ENCODE data around the gene TAF8. TPM values are rescaled to one million over a fixed set of nuclear protein-coding genes. Genes with fewer than 3 reads are reported as not detected.

The TAF8 gene
- total RNA-seq, 2 experiments from 2014 or later = 30.1 to 34.7 TPM

- H3K4me3 Mint-ChIP-seq = no peak overlapping the region
- CTCF ChIA-PET = no interaction called here
- Histone ChIP-seq H3K9me3 (ENCODE audit: control insufficient read depth in 1 of 2, insufficient read depth in 1 of 2, low read length in 2 of 2) (no peaks in the 10 kb centered on the region), H3K4me1 (ENCODE audit: insufficient read depth, low read length) (peaks cover 2% of the 10 kb centered on the region), H3K27ac (ENCODE audit: low read depth in 1 of 2, low read length in 2 of 2) (no peak overlapping the region), H3K27me3 (ENCODE audit: control insufficient read depth in 1 of 2, insufficient read depth in 2 of 2, low read length in 2 of 2) (no peaks in the 10 kb centered on the region), H3K4me3 (ENCODE audit: low read length) (no peak overlapping the region), H3K36me3 (ENCODE audit: insufficient read depth, low read length) (peaks cover 82% of the 10 kb centered on the region)
- ATAC-seq (ENCODE audit: poor library complexity) (no peak), DNase-seq (peak; percentile 21 to 69 (median 42))
- peaks cover 59% of the 10 kb centered on the region for H3K36me3 Mint-ChIP-seq (ENCODE audit: low read depth)
- intact Hi-C loops (cut with DNase I, micrococcal nuclease) = loop anchor here (1.0 to 5.0 kb wide), 3 partner anchors 91 to 472 kb away; no protein-coding TSS in a partner anchor
- POLR2A ChIA-PET = no interaction called here
- TF ChIP-seq CTCF (IDR thresholded peaks at IDR 0.05) = peak; percentile 69
- peaks cover 6% of the 10 kb centered on the region for H3K4me1 Mint-ChIP-seq (ENCODE audit: low read depth)
- no peaks in the 10 kb centered on the region for H3K27me3 Mint-ChIP-seq
- no peak overlapping the region for H3K27ac Mint-ChIP-seq
- no peaks in the 10 kb centered on the region for H3K9me3 Mint-ChIP-seq
Observed at GRCh38 chr6:42075159-42075838, 25.0 kb downstream of the TAF8 start.

- intact Hi-C loops (cut with DNase I, micrococcal nuclease) = loop anchor here (5.0 kb wide), 2 partner anchors 134 to 469 kb away; no protein-coding TSS in a partner anchor
- H3K4me1 ChIP-seq (ENCODE audit: insufficient read depth, low read length) = peaks cover 2% of the 10 kb centered on the region
- H3K36me3 Mint-ChIP-seq (ENCODE audit: low read depth) = peaks cover 76% of the 10 kb centered on the region
- H3K27ac Mint-ChIP-seq = no peak overlapping the region
- no peaks in the 10 kb centered on the region for H3K9me3 ChIP-seq (ENCODE audit: control insufficient read depth in 1 of 2, insufficient read depth in 1 of 2, low read length in 2 of 2)
- ATAC-seq (ENCODE audit: poor library complexity) (no peak), DNase-seq (no peak)
- no peak for TF ChIP-seq CTCF (IDR thresholded peaks at IDR 0.05)
- H3K4me3 ChIP-seq (ENCODE audit: low read length) = no peak overlapping the region
- H3K27me3 Mint-ChIP-seq = no peaks in the 10 kb centered on the region
- ChIA-PET POLR2A (interaction anchor here (1.1 kb wide), 1 partner anchor 33 kb away, joined by 3 read pairs; no protein-coding TSS in a partner anchor), CTCF (no interaction called here)
- peaks cover 6% of the 10 kb centered on the region for H3K4me1 Mint-ChIP-seq (ENCODE audit: low read depth)
- H3K4me3 Mint-ChIP-seq = no peak overlapping the region
- H3K9me3 Mint-ChIP-seq = no peaks in the 10 kb centered on the region
- peaks cover 55% of the 10 kb centered on the region for H3K36me3 ChIP-seq (ENCODE audit: insufficient read depth, low read length)
- no peak overlapping the region for H3K27ac ChIP-seq (ENCODE audit: low read depth in 1 of 2, low read length in 2 of 2)
- H3K27me3 ChIP-seq (ENCODE audit: control insufficient read depth in 1 of 2, insufficient read depth in 2 of 2, low read length in 2 of 2) = no peaks in the 10 kb centered on the region
Observed at GRCh38 chr6:42078386-42078785, 28.1 kb downstream of the TAF8 start.

GRCh38 chr6:42079941-42080464, 29.7 kb downstream of the TAF8 start:
- no peak overlapping the region for H3K27ac Mint-ChIP-seq
- H3K4me1 ChIP-seq (ENCODE audit: insufficient read depth, low read length) = peaks cover 2% of the 10 kb centered on the region
- H3K4me1 Mint-ChIP-seq (ENCODE audit: low read depth) = peaks cover 6% of the 10 kb centered on the region
- H3K9me3 Mint-ChIP-seq = no peaks in the 10 kb centered on the region
- ChIA-PET CTCF (no interaction called here), POLR2A (no interaction called here)
- H3K4me3 Mint-ChIP-seq = no peak overlapping the region
- H3K27ac ChIP-seq (ENCODE audit: low read depth in 1 of 2, low read length in 2 of 2) = no peak overlapping the region
- DNase-seq (no peak), ATAC-seq (ENCODE audit: poor library complexity) (no peak)
- H3K27me3 ChIP-seq (ENCODE audit: control insufficient read depth in 1 of 2, insufficient read depth in 2 of 2, low read length in 2 of 2) = no peaks in the 10 kb centered on the region
- H3K36me3 ChIP-seq (ENCODE audit: insufficient read depth, low read length) = peaks cover 43% of the 10 kb centered on the region
- peaks cover 70% of the 10 kb centered on the region for H3K36me3 Mint-ChIP-seq (ENCODE audit: low read depth)
- no peak for TF ChIP-seq CTCF (IDR thresholded peaks at IDR 0.05)
- H3K4me3 ChIP-seq (ENCODE audit: low read length) = no peak overlapping the region
- H3K9me3 ChIP-seq (ENCODE audit: control insufficient read depth in 1 of 2, insufficient read depth in 1 of 2, low read length in 2 of 2) = no peaks in the 10 kb centered on the region
- intact Hi-C loops (cut with DNase I, micrococcal nuclease) = loop anchor here (5.0 kb wide), 2 partner anchors 132 to 467 kb away; no protein-coding TSS in a partner anchor
- no peaks in the 10 kb centered on the region for H3K27me3 Mint-ChIP-seq
